Hepatocyte (in vitro differentiated cells): ENCODE data around the gene CLDN18. TPM values are rescaled to one million over a fixed set of nuclear protein-coding genes. Genes with fewer than 3 reads are reported as not detected.

Experiments used
- DNase-seq: peaks from one replicate; pipeline ENCODE4 v3.0.0-alpha.2; 2016; ENCODE audit warnings: low spot score
- H2AFZ ChIP-seq: fragments of 200-600 bp; sonication (generic); 2 replicates; pipeline ENCODE4 v1.6.0; 2016; ENCODE audit warnings: antibody characterized with exemption, mild to moderate bottlenecking
- H3K27ac ChIP-seq: fragments of 200-600 bp; sonication (generic); 2 replicates; pipeline ENCODE4 v1.5.1; 2016; ENCODE audit warnings: mild to moderate bottlenecking
- H3K27me3 ChIP-seq: fragments of 200-600 bp; sonication (generic); 2 replicates; pipeline ENCODE4 v1.6.1; 2016
- H3K36me3 ChIP-seq: fragments of 200-600 bp; sonication (generic); replicated peaks from 2 replicates; pipeline ENCODE4 v1.5.1; 2016; ENCODE audit warnings: low read depth; ENCODE audit not compliant: insufficient read depth
- H3K4me1 ChIP-seq: fragments of 200-600 bp; sonication (generic); 2 replicates; pipeline ENCODE4 v1.5.1; 2016; ENCODE audit warnings: mild to moderate bottlenecking, moderate library complexity; ENCODE audit not compliant: insufficient read depth
- H3K4me2 ChIP-seq: fragments of 200-600 bp; sonication (generic); 2 replicates; pipeline ENCODE4 v1.6.0; 2016
- H3K4me3 ChIP-seq: fragments of 200-600 bp; sonication (generic); 2 replicates; pipeline ENCODE4 v1.5.1; 2016; ENCODE audit warnings: mild to moderate bottlenecking
- H3K79me2 ChIP-seq: fragments of 200-600 bp; sonication (generic); 2 replicates; pipeline ENCODE4 v1.6.0; 2017; ENCODE audit warnings: mild to moderate bottlenecking
- H3K9me2 ChIP-seq: fragments of 200-600 bp; sonication (generic); replicated peaks from 2 replicates; pipeline ENCODE4 v1.6.0; 2017; ENCODE audit warnings: mild to moderate bottlenecking; ENCODE audit not compliant: insufficient read depth
- H3K9me3 ChIP-seq: fragments of 200-600 bp; sonication (generic); 2 replicates; pipeline ENCODE4 v1.5.1; 2016; ENCODE audit warnings: low read depth, mild to moderate bottlenecking
- H4K20me1 ChIP-seq: fragments of 200-600 bp; sonication (generic); 2 replicates; pipeline ENCODE4 v1.6.0; 2016; ENCODE audit warnings: mild to moderate bottlenecking; ENCODE audit not compliant: insufficient read depth, poor library complexity, severe bottlenecking
- EZH2 ChIP-seq: fragments of 200-600 bp; sonication (generic); IDR thresholded peaks from 2 replicates; pipeline ENCODE4 v1.6.1; 2016; ENCODE audit warnings: antibody characterized with exemption, mild to moderate bottlenecking, borderline replicate concordance
- EZH2phosphoT487 ChIP-seq: fragments of 200-600 bp; sonication (generic); IDR thresholded peaks from one replicate; pipeline ENCODE4 v1.6.1; 2018; ENCODE audit warnings: antibody characterized with exemption, mild to moderate bottlenecking, low read depth, moderate library complexity; ENCODE audit not compliant: unreplicated experiment, severe bottlenecking
- WGBS: methylation state at CpG from one replicate; pipeline ENCODE4 v1.1.6; 2016; ENCODE audit warnings: low lambda C conversion rate; ENCODE audit errors: missing lambda C conversion rate; 5-methylcytosine and 5-hydroxymethylcytosine counted together
- polyA plus RNA-seq: library from polyadenylated mRNA; unstranded; fragments of >200 nt; fragmentation: Nextera tagmentation; extraction: Ambion mirVana; gene quantifications from 2 replicates; pipeline ENCODE4 v1.2.1, GENCODE V29; 2016
- total RNA-seq: library from RNA; depleted of rRNA; stranded (reverse); fragments of >200 nt; gene quantifications from 2 replicates; pipeline ENCODE4 v1.2.3, GENCODE V29; 2014
- TF ChIP-seq, protein P1 (sequence below): fragments of 200-600 bp; sonication (generic); IDR thresholded peaks from 2 replicates; pipeline ENCODE4 v1.5.1; 2016; ENCODE audit warnings: antibody characterized with exemption, mild to moderate bottlenecking; ENCODE audit not compliant: poor library complexity

CLDN18 gene
- total and polyA plus RNA-seq, 2 experiments from 2014 or later, result 36.4 to 73.0 TPM

GRCh38 chr3:137990427-137990826, 19.5 kb upstream of the CLDN18 start:
- no peak overlapping the region for H3K4me2 ChIP-seq
- H2AFZ ChIP-seq, result no peak overlapping the region
- peaks cover 11% of the 10 kb centered on the region for H3K9me3 ChIP-seq
- no peaks in the 10 kb centered on the region for H3K36me3 ChIP-seq
- H3K27me3 ChIP-seq, result no peaks in the 10 kb centered on the region
- no peaks in the 10 kb centered on the region for H3K79me2 ChIP-seq
- H3K27ac ChIP-seq, result no peak overlapping the region
- no peaks in the 10 kb centered on the region for H3K9me2 ChIP-seq
- no peaks in the 10 kb centered on the region for H4K20me1 ChIP-seq
- DNase-seq, result no peak
- H3K4me1 ChIP-seq, result peaks cover 9% of the 10 kb centered on the region
- no peak overlapping the region for H3K4me3 ChIP-seq
- TF ChIP-seq EZH2, result no peak
- TF ChIP-seq EZH2phosphoT487, result no peak
- TF ChIP-seq, protein P1, sequence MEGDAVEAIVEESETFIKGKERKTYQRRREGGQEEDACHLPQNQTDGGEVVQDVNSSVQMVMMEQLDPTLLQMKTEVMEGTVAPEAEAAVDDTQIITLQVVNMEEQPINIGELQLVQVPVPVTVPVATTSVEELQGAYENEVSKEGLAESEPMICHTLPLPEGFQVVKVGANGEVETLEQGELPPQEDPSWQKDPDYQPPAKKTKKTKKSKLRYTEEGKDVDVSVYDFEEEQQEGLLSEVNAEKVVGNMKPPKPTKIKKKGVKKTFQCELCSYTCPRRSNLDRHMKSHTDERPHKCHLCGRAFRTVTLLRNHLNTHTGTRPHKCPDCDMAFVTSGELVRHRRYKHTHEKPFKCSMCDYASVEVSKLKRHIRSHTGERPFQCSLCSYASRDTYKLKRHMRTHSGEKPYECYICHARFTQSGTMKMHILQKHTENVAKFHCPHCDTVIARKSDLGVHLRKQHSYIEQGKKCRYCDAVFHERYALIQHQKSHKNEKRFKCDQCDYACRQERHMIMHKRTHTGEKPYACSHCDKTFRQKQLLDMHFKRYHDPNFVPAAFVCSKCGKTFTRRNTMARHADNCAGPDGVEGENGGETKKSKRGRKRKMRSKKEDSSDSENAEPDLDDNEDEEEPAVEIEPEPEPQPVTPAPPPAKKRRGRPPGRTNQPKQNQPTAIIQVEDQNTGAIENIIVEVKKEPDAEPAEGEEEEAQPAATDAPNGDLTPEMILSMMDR, result no peak
- 87% methylated on average over 2 of the region's 2 CpGs for WGBS

GRCh38 chr3:137992592-137992991, 17.4 kb upstream of the CLDN18 start:
- peaks cover 11% of the 10 kb centered on the region for H3K9me3 ChIP-seq
- H3K27me3 ChIP-seq, result no peaks in the 10 kb centered on the region
- H2AFZ ChIP-seq, result no peak overlapping the region
- no peaks in the 10 kb centered on the region for H3K36me3 ChIP-seq
- H3K4me3 ChIP-seq, result no peak overlapping the region
- no peak overlapping the region for H3K4me2 ChIP-seq
- H4K20me1 ChIP-seq, result no peaks in the 10 kb centered on the region
- no peaks in the 10 kb centered on the region for H3K79me2 ChIP-seq
- no peak for DNase-seq
- no peaks in the 10 kb centered on the region for H3K9me2 ChIP-seq
- no peak overlapping the region for H3K27ac ChIP-seq
- H3K4me1 ChIP-seq, result peaks cover 4% of the 10 kb centered on the region
- TF ChIP-seq EZH2 (no peak), EZH2phosphoT487 (no peak)
- TF ChIP-seq, protein P1, result no peak
- WGBS, result 77% methylated on average over 4 of the region's 4 CpGs

- Histone ChIP-seq H3K27me3 (no peaks in the 10 kb centered on the region), H3K4me1 (no peaks in the 10 kb centered on the region), H3K9me3 (peaks cover 11% of the 10 kb centered on the region), H3K4me2 (no peak overlapping the region), H3K27ac (peak overlapping the region; percentile 57), H4K20me1 (no peaks in the 10 kb centered on the region), H3K9me2 (no peaks in the 10 kb centered on the region), H3K79me2 (no peaks in the 10 kb centered on the region), H3K4me3 (no peak overlapping the region), H3K36me3 (no peaks in the 10 kb centered on the region), H2AFZ (no peak overlapping the region)
- TF ChIP-seq EZH2 (no peak), EZH2phosphoT487 (no peak)
- TF ChIP-seq, protein P1, result no peak
- 86% methylated on average over 18 of the region's 18 CpGs for WGBS
- no peak for DNase-seq
These were observed 11.6 kb upstream of the CLDN18 start for GRCh38 chr3:137998121-137999042.
